Cardiac septum (tissue), 1 donor: ENCODE measurements around the gene TPSG1. TPM values are rescaled to one million over a fixed set of nuclear protein-coding genes. Genes with fewer than 3 reads are reported as not detected.
"Not testable (repeated sequence)": the region's sequence is repeated elsewhere in the genome, so short reads cannot be mapped to it uniquely, and the experiment has no call there.

Experiments
- DNase-seq: peaks from one replicate; pipeline ENCODE4 v3.0.0-alpha.2; 2020; ENCODE audit warnings: low spot score
- intact Hi-C: fragments of 100-400 bp; cut with DNase I; formaldehyde crosslinking; loops from one replicate; pipeline ENCODE4 v1.14.0; 2022
- long read RNA-seq: library from polyadenylated mRNA; unstranded; transcript quantifications from one replicate; pipeline ENCODE4 v2.0.0, GENCODE V29; 2021
- total RNA-seq: library from RNA; stranded (reverse); fragmentation: NEBNext Ultra II Directional; extraction: Animal tissue kit (Norgen Biotek cat#: 25700); gene quantifications from one replicate; pipeline ENCODE4 v1.2.1, GENCODE V29; 2021
- donor health status: DM: no; HTN: no; CAD: no.

TPSG1 gene
- not detected for total RNA-seq
- long read RNA-seq: 0 reads

- intact Hi-C loops: no loop called here
- DNase-seq: no peak
Measured at GRCh38 chr16:1225051-1225451, at the start of gene TPSG1. Gene TPSG1, minus strand, starts transcription at chr16:1225268. Its CDS starts 16 bp downstream, at chr16:1225252.

- intact Hi-C loops: loop anchor here (10.0 kb wide), 1 partner anchor 60 kb away; the partner anchor contains the start of gene BAIAP3
- DNase-seq: no peak
Measured at GRCh38 chr16:1274767-1275166, 49.7 kb upstream of the TPSG1 start.

- no peak for DNase-seq
- intact Hi-C loops: loop anchor here (10.0 kb wide), 1 partner anchor 61 kb away; the partner anchor contains the start of gene BAIAP3
Measured at GRCh38 chr16:1273816-1274215, 48.7 kb upstream of the TPSG1 start.

- intact Hi-C loops: loop anchor here (10.0 kb wide), 1 partner anchor 62 kb away; the partner anchor contains the start of gene BAIAP3
- DNase-seq: no peak
Measured at GRCh38 chr16:1272453-1273198, 47.6 kb upstream of the TPSG1 start.

GRCh38 chr16:1271724-1272413 lies 46.8 kb upstream of the TPSG1 start:
- DNase-seq: not testable (repeated sequence)

GRCh38 chr16:1271380-1271723 lies 46.3 kb upstream of the TPSG1 start:
- DNase-seq: no peak
- intact Hi-C loops: loop anchor here (10.0 kb wide), 1 partner anchor 63 kb away; the partner anchor contains the start of gene BAIAP3

More at GRCh38 chr16:1271724-1272413, 46.8 kb upstream of the TPSG1 start:
- intact Hi-C loops: loop anchor here (10.0 kb wide), 1 partner anchor 63 kb away; the partner anchor contains the start of gene BAIAP3

- DNase-seq, intact Hi-C loops: not testable (repeated sequence)
Measured at GRCh38 chr16:1269418-1269817, 44.4 kb upstream of the TPSG1 start.

GRCh38 chr16:1265826-1266225 lies 40.8 kb upstream of the TPSG1 start:
- intact Hi-C loops: no loop called here

GRCh38 chr16:1265090-1265630 lies 40.1 kb upstream of the TPSG1 start:
- DNase-seq: no peak
- intact Hi-C loops: no loop called here

More at GRCh38 chr16:1265826-1266225, 40.8 kb upstream of the TPSG1 start:
- DNase-seq: no peak

- DNase-seq: no peak
- intact Hi-C loops: no loop called here
Measured at GRCh38 chr16:1264345-1265089, 39.4 kb upstream of the TPSG1 start.

GRCh38 chr16:1263591-1264344 lies 38.7 kb upstream of the TPSG1 start:
- intact Hi-C loops: no loop called here
- DNase-seq: no peak

- intact Hi-C loops: no loop called here
- DNase-seq: no peak
Measured at GRCh38 chr16:1262846-1263221, 37.8 kb upstream of the TPSG1 start.

- no peak for DNase-seq
- intact Hi-C loops: no loop called here
Measured at GRCh38 chr16:1262210-1262845, 37.3 kb upstream of the TPSG1 start.

GRCh38 chr16:1261131-1261892 lies 36.2 kb upstream of the TPSG1 start:
- no peak for DNase-seq
- intact Hi-C loops: no loop called here

- intact Hi-C loops: no loop called here
- DNase-seq: no peak
Measured at GRCh38 chr16:1260101-1260680, 35.1 kb upstream of the TPSG1 start.

- intact Hi-C loops: no loop called here
- DNase-seq: no peak
Measured at GRCh38 chr16:1259760-1260068, 34.6 kb upstream of the TPSG1 start.

- no peak for DNase-seq
- intact Hi-C loops: no loop called here
Measured at GRCh38 chr16:1258906-1259759, 34.1 kb upstream of the TPSG1 start.
